ENCODE results near the gene C5orf15. TPM values are rescaled to one million over a fixed set of nuclear protein-coding genes. Genes with fewer than 3 reads are reported as not detected.

C5orf15 gene
- total and polyA plus RNA-seq, 9 of the 15 experiments (the other 6 are each of a cell fraction or from before 2014, with no cell fraction given): 23.3 to 50.7 (median 35.5) TPM

DNA sequence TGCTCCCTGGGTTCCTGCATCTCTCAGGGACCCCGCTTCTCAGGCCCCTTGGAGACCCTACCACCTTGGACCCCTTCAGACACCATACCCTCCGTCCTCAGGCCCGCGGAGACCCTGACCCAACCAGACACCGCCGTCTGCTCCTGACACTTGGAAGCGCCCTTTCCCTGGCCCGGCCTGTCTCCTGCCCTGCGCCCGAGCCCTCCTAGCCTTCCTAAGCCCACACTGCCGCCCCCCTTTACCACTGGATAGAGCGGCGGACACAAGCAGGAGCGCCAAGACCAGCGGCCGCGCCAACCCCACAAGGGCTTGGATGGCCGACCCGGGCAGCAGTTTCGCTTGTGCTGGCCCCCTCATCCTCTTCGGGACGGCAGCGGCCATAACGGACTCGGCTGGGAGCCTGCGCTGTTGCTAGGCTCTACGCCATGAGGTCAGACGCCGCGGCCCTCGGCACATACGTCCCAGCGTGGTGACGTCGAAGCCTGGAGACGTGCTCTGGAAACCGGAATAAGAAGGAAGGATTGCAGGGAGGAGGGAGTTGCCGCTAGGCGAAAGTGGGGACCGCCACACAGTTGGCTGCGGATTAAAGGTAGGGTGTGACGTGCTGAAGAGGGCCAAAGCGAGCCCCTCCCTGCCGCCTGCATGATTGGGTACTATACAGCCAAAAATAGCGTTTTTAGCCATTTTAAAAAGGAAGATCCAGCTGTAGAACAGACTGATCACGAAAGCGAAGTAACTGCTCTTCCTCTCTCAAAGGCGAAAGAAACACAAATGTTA, at the start of gene C5orf15 (continued):
- TF ChIP-seq, protein P1, sequence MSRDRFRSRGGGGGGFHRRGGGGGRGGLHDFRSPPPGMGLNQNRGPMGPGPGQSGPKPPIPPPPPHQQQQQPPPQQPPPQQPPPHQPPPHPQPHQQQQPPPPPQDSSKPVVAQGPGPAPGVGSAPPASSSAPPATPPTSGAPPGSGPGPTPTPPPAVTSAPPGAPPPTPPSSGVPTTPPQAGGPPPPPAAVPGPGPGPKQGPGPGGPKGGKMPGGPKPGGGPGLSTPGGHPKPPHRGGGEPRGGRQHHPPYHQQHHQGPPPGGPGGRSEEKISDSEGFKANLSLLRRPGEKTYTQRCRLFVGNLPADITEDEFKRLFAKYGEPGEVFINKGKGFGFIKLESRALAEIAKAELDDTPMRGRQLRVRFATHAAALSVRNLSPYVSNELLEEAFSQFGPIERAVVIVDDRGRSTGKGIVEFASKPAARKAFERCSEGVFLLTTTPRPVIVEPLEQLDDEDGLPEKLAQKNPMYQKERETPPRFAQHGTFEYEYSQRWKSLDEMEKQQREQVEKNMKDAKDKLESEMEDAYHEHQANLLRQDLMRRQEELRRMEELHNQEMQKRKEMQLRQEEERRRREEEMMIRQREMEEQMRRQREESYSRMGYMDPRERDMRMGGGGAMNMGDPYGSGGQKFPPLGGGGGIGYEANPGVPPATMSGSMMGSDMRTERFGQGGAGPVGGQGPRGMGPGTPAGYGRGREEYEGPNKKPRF (IDR thresholded peaks at IDR 0.05; ENCODE audit: low read depth, low read length): no peak
- TF ChIP-seq ZNF696 (CRISPR knock-in tag; conservative IDR thresholded peaks at IDR 0.05) (no peak), POU5F1 (IDR thresholded peaks at IDR 0.05; ENCODE audit: borderline replicate concordance, low read depth, low read length, partially characterized antibody) (no peak), YY1 (IDR thresholded peaks at IDR 0.05; ENCODE audit: borderline replicate concordance in 1 of 3, control insufficient read depth in 1 of 3, extremely low read depth in 1 of 3, insufficient read depth in 3 of 3, insufficient read length in 1 of 3, insufficient replicate concordance in 2 of 3, low read depth in 1 of 3, low read length in 2 of 3) (peak; percentile 69 to 96 (median 91)), NR1H2 (CRISPR knock-in tag; IDR thresholded peaks at IDR 0.05) (no peak), ATF7 (IDR thresholded peaks at IDR 0.05) (peak; percentile 96), C11orf30 (IDR thresholded peaks at IDR 0.05; ENCODE audit: low read depth) (peak; percentile 91), SMAD4 (CRISPR knock-in tag; conservative IDR thresholded peaks at IDR 0.05) (peak; percentile 17; the same call in 1 of the 2 replicates), PRPF4 (IDR thresholded peaks at IDR 0.05; ENCODE audit: insufficient read depth, low read depth, low read length, poor library complexity, severe bottlenecking) (no peak), KDM5B (IDR thresholded peaks at IDR 0.05; ENCODE audit: insufficient replicate concordance, low read depth, low read length) (peak; percentile 93), MAZ (CRISPR knock-in tag; conservative IDR thresholded peaks at IDR 0.05 in 1 of 2, IDR thresholded peaks at IDR 0.05 in 1 of 2) (peak in 1 of 2 experiments; percentile 46; a peak in 2 of 4 replicates), ZNF561 (CRISPR knock-in tag; conservative IDR thresholded peaks at IDR 0.05) (no peak), TARDBP (IDR thresholded peaks at IDR 0.05) (peak; percentile 52; the same call in 1 of the 2 replicates)
- TF ChIP-seq, protein P2, sequence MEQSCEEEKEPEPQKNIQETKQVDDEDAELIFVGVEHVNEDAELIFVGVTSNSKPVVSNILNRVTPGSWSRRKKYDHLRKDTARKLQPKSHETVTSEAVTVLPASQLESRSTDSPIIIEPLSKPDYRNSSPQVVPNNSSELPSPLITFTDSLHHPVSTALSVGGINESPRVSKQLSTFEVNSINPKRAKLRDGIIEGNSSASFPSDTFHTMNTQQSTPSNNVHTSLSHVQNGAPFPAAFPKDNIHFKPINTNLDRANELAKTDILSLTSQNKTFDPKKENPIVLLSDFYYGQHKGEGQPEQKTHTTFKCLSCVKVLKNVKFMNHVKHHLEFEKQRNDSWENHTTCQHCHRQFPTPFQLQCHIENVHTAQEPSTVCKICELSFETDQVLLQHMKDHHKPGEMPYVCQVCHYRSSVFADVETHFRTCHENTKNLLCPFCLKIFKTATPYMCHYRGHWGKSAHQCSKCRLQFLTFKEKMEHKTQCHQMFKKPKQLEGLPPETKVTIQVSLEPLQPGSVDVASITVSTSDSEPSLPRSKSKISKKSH (CRISPR knock-in tag; IDR thresholded peaks at IDR 0.05): no peak
- TF ChIP-seq, protein P3, sequence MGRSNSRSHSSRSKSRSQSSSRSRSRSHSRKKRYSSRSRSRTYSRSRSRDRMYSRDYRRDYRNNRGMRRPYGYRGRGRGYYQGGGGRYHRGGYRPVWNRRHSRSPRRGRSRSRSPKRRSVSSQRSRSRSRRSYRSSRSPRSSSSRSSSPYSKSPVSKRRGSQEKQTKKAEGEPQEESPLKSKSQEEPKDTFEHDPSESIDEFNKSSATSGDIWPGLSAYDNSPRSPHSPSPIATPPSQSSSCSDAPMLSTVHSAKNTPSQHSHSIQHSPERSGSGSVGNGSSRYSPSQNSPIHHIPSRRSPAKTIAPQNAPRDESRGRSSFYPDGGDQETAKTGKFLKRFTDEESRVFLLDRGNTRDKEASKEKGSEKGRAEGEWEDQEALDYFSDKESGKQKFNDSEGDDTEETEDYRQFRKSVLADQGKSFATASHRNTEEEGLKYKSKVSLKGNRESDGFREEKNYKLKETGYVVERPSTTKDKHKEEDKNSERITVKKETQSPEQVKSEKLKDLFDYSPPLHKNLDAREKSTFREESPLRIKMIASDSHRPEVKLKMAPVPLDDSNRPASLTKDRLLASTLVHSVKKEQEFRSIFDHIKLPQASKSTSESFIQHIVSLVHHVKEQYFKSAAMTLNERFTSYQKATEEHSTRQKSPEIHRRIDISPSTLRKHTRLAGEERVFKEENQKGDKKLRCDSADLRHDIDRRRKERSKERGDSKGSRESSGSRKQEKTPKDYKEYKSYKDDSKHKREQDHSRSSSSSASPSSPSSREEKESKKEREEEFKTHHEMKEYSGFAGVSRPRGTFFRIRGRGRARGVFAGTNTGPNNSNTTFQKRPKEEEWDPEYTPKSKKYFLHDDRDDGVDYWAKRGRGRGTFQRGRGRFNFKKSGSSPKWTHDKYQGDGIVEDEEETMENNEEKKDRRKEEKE (IDR thresholded peaks at IDR 0.05; ENCODE audit: borderline replicate concordance in 1 of 2, control insufficient read depth in 1 of 2, low read depth in 2 of 2, low read length in 1 of 2): no peak
- TF ChIP-seq, protein P4, sequence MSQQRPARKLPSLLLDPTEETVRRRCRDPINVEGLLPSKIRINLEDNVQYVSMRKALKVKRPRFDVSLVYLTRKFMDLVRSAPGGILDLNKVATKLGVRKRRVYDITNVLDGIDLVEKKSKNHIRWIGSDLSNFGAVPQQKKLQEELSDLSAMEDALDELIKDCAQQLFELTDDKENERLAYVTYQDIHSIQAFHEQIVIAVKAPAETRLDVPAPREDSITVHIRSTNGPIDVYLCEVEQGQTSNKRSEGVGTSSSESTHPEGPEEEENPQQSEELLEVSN (IDR thresholded peaks at IDR 0.05; ENCODE audit: borderline replicate concordance in 1 of 2, extremely low read depth in 1 of 2, insufficient read depth in 1 of 2, insufficient read length in 1 of 2, low read depth in 1 of 2, low read length in 1 of 2, poor library complexity in 1 of 2, severe bottlenecking in 1 of 2): no peak

Measured in K562 (cell line).